HCT116 (cell line): Measurements from ENCODE around the gene PEX6. TPM values are rescaled to one million over a fixed set of nuclear protein-coding genes. Genes with fewer than 3 reads are reported as not detected.

Experiments used
- ATAC-seq: fragments of 200-7000 bp; cut with Tn5 transposase; 2 replicates; pipeline ENCODE4 v1.9.1; 2020; ENCODE audit warnings: mild to moderate bottlenecking, moderate library complexity
- BruUV-seq: library from RNA; stranded (reverse); fragments of 400-500 nt; replicated peaks from 2 replicates; lab custom pipeline; 2021; lab: Mats Ljungman, UMichigan
- CTCF ChIA-PET: fragments of 300-600 bp; sonication (Branson Sonifier 250); formaldehyde crosslinking; loops from one replicate; lab custom pipeline; 2021; ENCODE audit warnings: antibody characterized with exemption; lab: Charles Lee
- POLR2A ChIA-PET: fragments of 300-600, 350-600 bp; sonication (Branson Sonifier 250); formaldehyde crosslinking; loops from one replicate; lab custom pipeline; 2021; ENCODE audit warnings: antibody characterized with exemption; lab: Charles Lee
- RAD21 ChIA-PET, 2 experiments: fragments of 300-600 bp; sonication (Branson Sonifier 250); formaldehyde crosslinking; loops; one replicate each; lab custom pipeline; 2023; ENCODE audit warnings: low total read pairs in 2 of 2; ENCODE audit not compliant: uncharacterized antibody in 2 of 2, unreplicated experiment in 2 of 2, low non-redundant PET in 1 of 2; lab: Charles Lee
- DNase-seq: peaks from one replicate; pipeline ENCODE4 v3.0.0-alpha.2; 2010; ENCODE audit warnings: low read depth, low spot score
- H2AFZ ChIP-seq: fragments of 200-600 bp; shearing (Covaris generic), sonication (generic); 2 replicates; pipeline ENCODE4 v1.6.1; 2017; ENCODE audit warnings: low read depth, mixed run types, mixed read lengths, antibody characterized with exemption, low read length; ENCODE audit not compliant: poor library complexity, severe bottlenecking
- H3K27ac ChIP-seq: 2 replicates; pipeline ENCODE4 v1.5.1; 2012; ENCODE audit warnings: low read depth, low read length
- H3K27me3 ChIP-seq: fragments of 200-600 bp; sonication (generic); 2 replicates; pipeline ENCODE4 v1.6.1; 2016; ENCODE audit warnings: mixed run types, low read length, mixed read lengths; ENCODE audit not compliant: insufficient read depth
- H3K36me3 ChIP-seq, 2 experiments: fragments of 200-500 bp in 1 of 2; fragments of 200-600 bp in 1 of 2; sonication (Bioruptor generic) in 1 of 2; sonication (generic) in 1 of 2; 2 replicates each; pipeline versions ENCODE4 v1.5.1 to v1.6.1; 2014 to 2016; ENCODE audit warnings: low read length in 2 of 2, inconsistent platforms in 1 of 2, mixed read lengths in 1 of 2, mixed run types in 1 of 2; ENCODE audit not compliant: insufficient read depth in 2 of 2, control insufficient read depth in 1 of 2
- H3K4me1 ChIP-seq, 2 experiments: fragments of 200-600 bp in 1 of 2; sonication (generic) in 1 of 2; 2 replicates each; pipeline versions ENCODE4 v1.5.1 to v1.6.1; 2012 to 2017; ENCODE audit warnings: low read length in 2 of 2, inconsistent platforms in 1 of 2, mild to moderate bottlenecking in 1 of 2, mixed read lengths in 1 of 2, mixed run types in 1 of 2, moderate library complexity in 1 of 2; ENCODE audit not compliant: insufficient read depth in 2 of 2, control insufficient read depth in 1 of 2
- H3K4me2 ChIP-seq: fragments of 200-600 bp; sonication (generic); 2 replicates; pipeline ENCODE4 v1.6.1; 2017; ENCODE audit warnings: mixed run types, low read length, mixed read lengths
- H3K4me3 ChIP-seq, 2 experiments: fragments of 200-600 bp in 1 of 2; sonication (generic) in 1 of 2; replicated peaks in 1 of 2; 2 replicates each; pipeline ENCODE4 v1.5.1; 2011 to 2016; ENCODE audit warnings: low read length in 2 of 2, control low read depth in 1 of 2, low read depth in 1 of 2, mild to moderate bottlenecking in 1 of 2, mixed read lengths in 1 of 2, mixed run types in 1 of 2
- H3K79me2 ChIP-seq: fragments of 200-600 bp; sonication (generic); 2 replicates; pipeline ENCODE4 v1.6.1; 2017; ENCODE audit warnings: mild to moderate bottlenecking, mixed run types, low read length, moderate library complexity, mixed read lengths; ENCODE audit not compliant: insufficient read depth
- H3K9ac ChIP-seq: fragments of 200-600 bp; sonication (generic); 2 replicates; pipeline ENCODE4 v1.6.1; 2016; ENCODE audit warnings: low read length, mixed read lengths
- H3K9me2 ChIP-seq: fragments of 200-600 bp; sonication (generic), shearing (Covaris generic); 2 replicates; pipeline ENCODE4 v1.6.1; 2017; ENCODE audit warnings: mixed run types, mild to moderate bottlenecking, moderate library complexity; ENCODE audit not compliant: insufficient read depth
- H3K9me3 ChIP-seq, 2 experiments: fragments of 200-500 bp in 1 of 2; fragments of 200-600 bp in 1 of 2; sonication (Bioruptor generic) in 1 of 2; sonication (generic) in 1 of 2; 2 replicates each; pipeline ENCODE4 v1.6.1; 2014 to 2017; ENCODE audit warnings: low read length in 2 of 2, mixed read lengths in 2 of 2, inconsistent platforms in 1 of 2, low read depth in 1 of 2, mild to moderate bottlenecking in 1 of 2, mixed run types in 1 of 2, moderate library complexity in 1 of 2; ENCODE audit not compliant: control insufficient read depth in 1 of 2, insufficient read depth in 1 of 2
- H4K20me1 ChIP-seq: fragments of 200-600 bp; sonication (generic), shearing (Covaris generic); 2 replicates; pipeline ENCODE4 v1.6.1; 2017; ENCODE audit warnings: mixed run types, mild to moderate bottlenecking, moderate library complexity; ENCODE audit not compliant: insufficient read depth
- ATF3 ChIP-seq: IDR thresholded peaks from 2 replicates; pipeline ENCODE4 v1.6.1; 2012
- CBX3 ChIP-seq: IDR thresholded peaks from 2 replicates; pipeline ENCODE4 v1.6.1; 2012; ENCODE audit warnings: low read depth
- CEBPB ChIP-seq: IDR thresholded peaks from 2 replicates; pipeline ENCODE4 v1.6.1; 2012; ENCODE audit warnings: low read depth
- EGR1 ChIP-seq: IDR thresholded peaks from 2 replicates; pipeline ENCODE4 v1.6.1; 2012; ENCODE audit warnings: low read depth
- ELF1 ChIP-seq: IDR thresholded peaks from 2 replicates; pipeline ENCODE4 v1.6.1; 2012; ENCODE audit warnings: low read depth, borderline replicate concordance
- EZH2phosphoT487 ChIP-seq: fragments of 200-600 bp; IDR thresholded peaks from 2 replicates; pipeline ENCODE4 v1.6.1; 2018; ENCODE audit warnings: antibody characterized with exemption, borderline replicate concordance
- FOSL1 ChIP-seq: IDR thresholded peaks from 2 replicates; pipeline ENCODE4 v1.6.1; 2012; ENCODE audit warnings: low read depth
- JUND ChIP-seq: IDR thresholded peaks from 2 replicates; pipeline ENCODE4 v1.6.1; 2012
- POLR2A ChIP-seq: IDR thresholded peaks from 2 replicates; pipeline ENCODE4 v1.7.0; 2011; ENCODE audit warnings: borderline replicate concordance; ENCODE audit not compliant: insufficient read depth, insufficient read length; ENCODE audit errors: extremely low read depth
- POLR2AphosphoS5 ChIP-seq: IDR thresholded peaks from 2 replicates; pipeline ENCODE4 v1.6.1; 2011; ENCODE audit warnings: mild to moderate bottlenecking, low read depth, low read length, moderate library complexity
- REST ChIP-seq: IDR thresholded peaks from 2 replicates; pipeline ENCODE4 v1.6.1; 2012; ENCODE audit warnings: low read depth
- SIN3A ChIP-seq: IDR thresholded peaks from 2 replicates; pipeline ENCODE4 v1.6.1; 2012; ENCODE audit warnings: low read depth
- SP1 ChIP-seq: IDR thresholded peaks from 2 replicates; pipeline ENCODE4 v1.6.1; 2012; ENCODE audit warnings: low read depth
- SRF ChIP-seq: IDR thresholded peaks from 2 replicates; pipeline ENCODE4 v1.6.1; 2012; ENCODE audit warnings: low read depth
- YY1 ChIP-seq: IDR thresholded peaks from 2 replicates; pipeline ENCODE4 v1.6.1; 2011; ENCODE audit warnings: low read length, low read depth, moderate library complexity, mild to moderate bottlenecking; ENCODE audit not compliant: insufficient replicate concordance; ENCODE audit errors: extremely low read depth
- ZFX ChIP-seq: fragments of 450-650 bp; IDR thresholded peaks from 2 replicates; pipeline ENCODE4 v1.6.1; 2017
- ZNF274 ChIP-seq: fragments of 200-500 bp; sonication (Bioruptor generic); IDR thresholded peaks from 2 replicates; pipeline ENCODE4 v1.6.1; 2014; ENCODE audit warnings: mild to moderate bottlenecking, low read depth, low read length, inconsistent platforms
- intact Hi-C: fragments of 100-400 bp; cut with micrococcal nuclease; formaldehyde crosslinking; loops from 2 replicates; pipeline ENCODE4 v1.10.0; 2022
- total RNA-seq: library from RNA; stranded (reverse); gene quantifications from one replicate; pipeline ENCODE4 v1.2.1, GENCODE V29; 2021; ENCODE audit not compliant: unreplicated experiment

Gene PEX6
- total RNA-seq, 1 experiment from 2014 or later: 21.4 TPM

GRCh38 chr6:42962096-42962495 lies 16.9 kb downstream of the PEX6 start:
- POLR2A ChIA-PET: no interaction called here

GRCh38 chr6:42961020-42961470 lies 17.9 kb downstream of the PEX6 start:
- ChIA-PET CTCF (interaction anchor here (1.4 kb wide), 1 partner anchor 10 kb away, joined by 3 read pairs; no protein-coding TSS in a partner anchor), RAD21 (no interaction called here), POLR2A (no interaction called here)
- H3K4me1 ChIP-seq: peaks cover 10 to 17% of the 10 kb centered on the region in 2 experiments
- peak overlapping the region; percentile 99 for H3K4me2 ChIP-seq
- ATAC-seq (no peak), DNase-seq (no peak)
- intact Hi-C loops: loop anchor here (5.0 kb wide), 1 partner anchor 181 kb away; no protein-coding TSS in a partner anchor
- H3K79me2 ChIP-seq: no peaks in the 10 kb centered on the region
- no peak overlapping the region; the same call in 1 of the 2 replicates for H3K27ac ChIP-seq
- H4K20me1 ChIP-seq: no peaks in the 10 kb centered on the region
- peak overlapping the region in 1 of 2 experiments; percentile 65; a peak in 2 of 4 replicates for H3K4me3 ChIP-seq
- no peaks in the 10 kb centered on the region for H3K9me2 ChIP-seq
- no peaks in the 10 kb centered on the region; a peak in 1 of 4 replicates for H3K36me3 ChIP-seq
- peak overlapping the region; percentile 51; the same call in 1 of the 2 replicates for H3K9ac ChIP-seq
- BruUV-seq: no TSS peak
- no peak overlapping the region for H2AFZ ChIP-seq
- H3K9me3 ChIP-seq: no peaks in the 10 kb centered on the region
- H3K27me3 ChIP-seq: no peaks in the 10 kb centered on the region
- TF ChIP-seq SRF: no peak
- no peak for TF ChIP-seq JUND
- no peak for TF ChIP-seq ZNF274
- no peak for TF ChIP-seq FOSL1
- no peak for TF ChIP-seq ATF3
- no peak for TF ChIP-seq REST
- TF ChIP-seq POLR2AphosphoS5: no peak
- no peak for TF ChIP-seq CBX3
- no peak for TF ChIP-seq POLR2A
- TF ChIP-seq CEBPB: no peak
- TF ChIP-seq YY1: no peak
- TF ChIP-seq SIN3A: no peak
- no peak for TF ChIP-seq SP1
- TF ChIP-seq ZFX: no peak
- TF ChIP-seq EGR1: no peak
- TF ChIP-seq EZH2phosphoT487: no peak

More at GRCh38 chr6:42962096-42962495, 16.9 kb downstream of the PEX6 start:
- ATAC-seq (no peak), DNase-seq (no peak)
- no peak overlapping the region for H3K9ac ChIP-seq
- H3K9me3 ChIP-seq: no peaks in the 10 kb centered on the region
- H3K79me2 ChIP-seq: no peaks in the 10 kb centered on the region
- H3K4me3 ChIP-seq: no peak overlapping the region
- H3K27me3 ChIP-seq: no peaks in the 10 kb centered on the region
- no peaks in the 10 kb centered on the region for H3K9me2 ChIP-seq
- H3K4me1 ChIP-seq: peaks cover 10 to 17% of the 10 kb centered on the region in 2 experiments
- CTCF ChIA-PET: no interaction called here
- H4K20me1 ChIP-seq: no peaks in the 10 kb centered on the region
- H2AFZ ChIP-seq: no peak overlapping the region
- no peak overlapping the region for H3K4me2 ChIP-seq
- no TSS peak for BruUV-seq
- RAD21 ChIA-PET: interaction anchor here in 1 of 2 experiments (0.7 kb wide), 1 partner anchor 12 kb away, joined by 3 read pairs; no protein-coding TSS in a partner anchor
- H3K36me3 ChIP-seq: no peaks in the 10 kb centered on the region; a peak in 1 of 4 replicates
- no peak overlapping the region for H3K27ac ChIP-seq
- intact Hi-C loops: loop anchor here (5.0 kb wide), 1 partner anchor 180 kb away; no protein-coding TSS in a partner anchor
- no peak for TF ChIP-seq SRF
- TF ChIP-seq JUND: no peak
- no peak for TF ChIP-seq YY1
- no peak for TF ChIP-seq ATF3
- TF ChIP-seq ELF1: no peak
